Calu3 (cell line): ENCODE results near the gene FEN1. TPM values are rescaled to one million over a fixed set of nuclear protein-coding genes. Genes with fewer than 3 reads are reported as not detected.

Experiments
- BruUV-seq: library from RNA; stranded (reverse); fragments of 400-500 nt; replicated peaks from 2 replicates; lab custom pipeline; 2021; lab: Mats Ljungman, UMichigan
- CTCF ChIA-PET: fragments of 300-600 bp; sonication (Branson Sonifier 250); formaldehyde crosslinking; loops from one replicate; lab custom pipeline; 2022; ENCODE audit warnings: antibody characterized with exemption; lab: Charles Lee
- DNase-seq: peaks from one replicate; pipeline ENCODE4 v3.0.0; 2022
- H3K27ac Mint-ChIP-seq: one replicate; pipeline ENCODE4 v1.8.0; 2022; ENCODE audit warnings: mixed read lengths; ENCODE audit not compliant: unreplicated experiment
- H3K27me3 Mint-ChIP-seq: one replicate; pipeline ENCODE4 v1.8.0; 2022; ENCODE audit warnings: mixed read lengths; ENCODE audit not compliant: unreplicated experiment
- H3K36me3 Mint-ChIP-seq: one replicate; pipeline ENCODE4 v1.8.0; 2022; ENCODE audit warnings: mild to moderate bottlenecking, moderate library complexity, mixed read lengths; ENCODE audit not compliant: insufficient read depth, unreplicated experiment
- H3K4me1 Mint-ChIP-seq: one replicate; pipeline ENCODE4 v1.8.0; 2022; ENCODE audit warnings: mild to moderate bottlenecking, low read depth, mixed read lengths; ENCODE audit not compliant: unreplicated experiment
- H3K4me3 Mint-ChIP-seq: one replicate; pipeline ENCODE4 v1.8.0; 2022; ENCODE audit warnings: mild to moderate bottlenecking, low read depth, moderate library complexity, mixed read lengths; ENCODE audit not compliant: unreplicated experiment
- H3K9me3 Mint-ChIP-seq: one replicate; pipeline ENCODE4 v1.8.0; 2022; ENCODE audit warnings: low read depth, mixed read lengths; ENCODE audit not compliant: unreplicated experiment
- intact Hi-C: fragments of 100-400 bp; cut with micrococcal nuclease; formaldehyde crosslinking; loops from one replicate; pipeline ENCODE4 v1.10.0; 2022; ENCODE audit not compliant: unreplicated experiment
- total RNA-seq: library from RNA; stranded (reverse); gene quantifications from 2 replicates; pipeline ENCODE4 v1.2.3, GENCODE V29; 2022
- TF ChIP-seq, protein P1 (sequence below): fragments of 200-600 bp; IDR thresholded peaks from one replicate; pipeline ENCODE4 v1.8.0; 2022; ENCODE audit warnings: antibody characterized with exemption; ENCODE audit not compliant: unreplicated experiment

Gene FEN1
- total RNA-seq, 1 experiment from 2014 or later = 72.4 TPM

- Mint-ChIP-seq H3K27me3 (no peaks in the 10 kb centered on the region), H3K36me3 (peaks cover 44% of the 10 kb centered on the region), H3K9me3 (no peaks in the 10 kb centered on the region), H3K27ac (no peak overlapping the region), H3K4me3 (no peak overlapping the region), H3K4me1 (peaks cover 10% of the 10 kb centered on the region)
- CTCF ChIA-PET = interaction anchor here (0.7 to 0.8 kb wide), 2 partner anchors 14 to 120 kb away, joined by 3 read pairs; no protein-coding TSS in a partner anchor
- no peak for DNase-seq
- no TSS peak for BruUV-seq
- TF ChIP-seq, protein P1, sequence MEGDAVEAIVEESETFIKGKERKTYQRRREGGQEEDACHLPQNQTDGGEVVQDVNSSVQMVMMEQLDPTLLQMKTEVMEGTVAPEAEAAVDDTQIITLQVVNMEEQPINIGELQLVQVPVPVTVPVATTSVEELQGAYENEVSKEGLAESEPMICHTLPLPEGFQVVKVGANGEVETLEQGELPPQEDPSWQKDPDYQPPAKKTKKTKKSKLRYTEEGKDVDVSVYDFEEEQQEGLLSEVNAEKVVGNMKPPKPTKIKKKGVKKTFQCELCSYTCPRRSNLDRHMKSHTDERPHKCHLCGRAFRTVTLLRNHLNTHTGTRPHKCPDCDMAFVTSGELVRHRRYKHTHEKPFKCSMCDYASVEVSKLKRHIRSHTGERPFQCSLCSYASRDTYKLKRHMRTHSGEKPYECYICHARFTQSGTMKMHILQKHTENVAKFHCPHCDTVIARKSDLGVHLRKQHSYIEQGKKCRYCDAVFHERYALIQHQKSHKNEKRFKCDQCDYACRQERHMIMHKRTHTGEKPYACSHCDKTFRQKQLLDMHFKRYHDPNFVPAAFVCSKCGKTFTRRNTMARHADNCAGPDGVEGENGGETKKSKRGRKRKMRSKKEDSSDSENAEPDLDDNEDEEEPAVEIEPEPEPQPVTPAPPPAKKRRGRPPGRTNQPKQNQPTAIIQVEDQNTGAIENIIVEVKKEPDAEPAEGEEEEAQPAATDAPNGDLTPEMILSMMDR = no peak
- intact Hi-C loops = no loop called here
Measured at GRCh38 chr11:61800331-61801281, 7.9 kb downstream of the FEN1 start.

DNA sequence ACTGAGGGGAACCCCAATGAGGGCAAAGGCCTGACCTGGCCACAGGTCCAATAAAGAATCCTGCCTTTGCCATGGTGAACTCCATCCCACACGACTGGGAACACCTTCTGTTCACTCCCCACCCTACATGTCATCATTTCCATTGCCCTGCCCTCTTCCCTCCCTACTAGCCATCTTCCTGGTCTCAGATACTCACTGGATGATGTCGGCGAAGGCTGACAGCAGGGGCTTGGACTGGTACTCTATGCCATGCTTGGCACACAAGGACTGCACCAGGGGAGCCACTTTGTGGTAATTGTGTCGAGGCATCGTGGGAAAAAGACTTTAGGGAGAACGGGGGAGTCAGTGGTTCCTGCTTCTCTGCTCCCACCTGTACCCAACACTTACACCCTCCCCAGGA, 9.9 kb downstream of the FEN1 start:
- Mint-ChIP-seq H3K4me3 (no peak overlapping the region), H3K27me3 (no peaks in the 10 kb centered on the region), H3K9me3 (no peaks in the 10 kb centered on the region), H3K4me1 (no peaks in the 10 kb centered on the region), H3K36me3 (peaks cover 35% of the 10 kb centered on the region), H3K27ac (no peak overlapping the region)
- TF ChIP-seq, protein P1 = no peak
- intact Hi-C loops = no loop called here
- CTCF ChIA-PET = no interaction called here
- BruUV-seq = no TSS peak
- no peak for DNase-seq

DNA sequence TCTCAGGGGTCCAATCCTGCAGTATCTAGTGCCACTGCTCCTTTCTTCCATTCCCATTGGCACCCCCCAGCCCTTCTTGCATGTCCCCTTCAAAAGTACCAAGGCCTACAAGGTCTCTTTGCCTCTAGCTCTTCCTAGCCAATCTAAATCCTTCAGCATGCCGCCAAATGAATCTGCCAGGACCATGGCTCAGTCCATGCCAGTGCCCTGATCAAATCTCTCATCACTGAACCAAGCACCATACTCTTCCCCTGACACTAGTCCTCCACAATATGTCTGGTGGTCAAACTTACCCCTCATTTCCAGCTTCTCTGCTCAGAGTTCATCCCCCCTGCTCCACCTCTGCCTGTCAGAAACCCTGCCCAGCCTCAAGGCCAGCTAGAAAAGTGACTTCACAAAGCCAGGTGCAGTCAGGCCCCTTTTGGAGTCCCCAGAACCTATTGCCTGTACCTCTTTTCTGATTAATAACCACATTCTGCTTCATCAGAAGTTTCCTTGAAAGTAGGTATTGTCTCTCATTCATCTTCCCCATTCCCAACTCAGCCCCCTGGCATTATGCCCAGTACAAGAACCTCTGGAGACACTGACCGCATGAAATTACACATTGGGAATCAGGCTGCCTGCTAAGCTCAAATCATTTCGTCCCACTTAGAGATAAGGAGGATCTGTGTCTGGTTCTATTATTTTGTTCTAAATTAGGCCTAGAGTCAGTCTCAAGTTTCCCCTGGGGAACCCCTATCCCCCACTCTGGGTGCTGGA, 11.4 kb downstream of the FEN1 start:
- no peak overlapping the region for H3K27ac Mint-ChIP-seq
- CTCF ChIA-PET = interaction anchor here (1.2 kb wide), 1 partner anchor 11 kb away, joined by 3 read pairs; no protein-coding TSS in a partner anchor
- intact Hi-C loops = no loop called here

GRCh38 chr11:61805146-61805545, 12.4 kb downstream of the FEN1 start:
- DNase-seq = no peak
- Mint-ChIP-seq H3K27me3 (no peaks in the 10 kb centered on the region), H3K9me3 (no peaks in the 10 kb centered on the region), H3K36me3 (peaks cover 26% of the 10 kb centered on the region), H3K4me3 (no peak overlapping the region), H3K27ac (no peak overlapping the region), H3K4me1 (no peaks in the 10 kb centered on the region)
- CTCF ChIA-PET = no interaction called here
- TF ChIP-seq, protein P1 = no peak
- BruUV-seq = no TSS peak
- intact Hi-C loops = no loop called here

More for the DNA sequence above, 11.4 kb downstream of the FEN1 start:
- Mint-ChIP-seq H3K4me1 (no peaks in the 10 kb centered on the region), H3K27me3 (no peaks in the 10 kb centered on the region), H3K4me3 (no peak overlapping the region), H3K9me3 (no peaks in the 10 kb centered on the region), H3K36me3 (peaks cover 33% of the 10 kb centered on the region)
- no TSS peak for BruUV-seq
- DNase-seq = no peak
- TF ChIP-seq, protein P1 = no peak
